ENCODE results near the gene PCDHB11.
"Not testable (repeated sequence)": the region's sequence is repeated elsewhere in the genome, so short reads cannot be mapped to it uniquely, and the experiment has no call there.

Gene PCDHB11

DNA sequence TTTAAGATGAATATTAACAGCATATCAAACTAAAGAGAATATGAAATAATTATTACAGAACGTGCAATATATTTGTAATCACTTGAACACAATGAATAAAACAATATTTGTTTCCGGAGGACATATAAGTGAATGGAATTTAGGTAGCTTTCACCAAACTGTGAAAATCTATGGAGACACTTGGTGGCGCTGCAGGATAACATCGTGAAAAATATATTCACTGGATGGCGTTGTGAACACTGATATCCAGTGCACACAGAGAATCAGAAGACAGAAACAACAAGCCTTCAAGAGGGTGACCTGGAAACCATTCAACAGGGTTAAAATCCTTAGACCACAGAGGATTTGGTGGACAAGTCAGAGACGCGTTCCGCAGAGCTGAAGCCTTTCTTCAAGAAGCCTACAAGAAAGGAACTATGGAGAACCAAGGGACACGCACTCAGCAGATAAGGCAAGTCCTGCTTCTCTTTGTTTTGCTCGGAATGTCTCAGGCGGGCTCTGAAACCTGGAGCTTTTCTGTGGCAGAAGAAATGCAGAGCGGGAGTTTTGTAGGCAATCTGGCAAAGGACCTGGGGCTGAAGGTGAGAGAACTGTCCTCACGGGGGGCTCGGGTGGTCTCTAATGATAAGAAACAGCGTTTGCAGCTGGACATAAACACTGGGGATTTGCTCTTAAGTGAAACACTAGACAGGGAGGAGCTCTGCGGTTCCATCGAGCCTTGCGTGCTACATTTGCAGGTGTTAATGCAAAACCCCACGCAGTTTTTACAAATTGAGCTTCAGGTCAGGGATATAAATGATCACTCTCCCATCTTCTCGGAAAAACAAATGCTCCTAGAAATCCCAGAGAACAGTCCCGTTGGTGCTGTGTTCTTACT, at the start of gene PCDHB11:
Gene PCDHB11 (plus strand): TSS at position 269 of the 877 bp plus-strand sequence. CDS start 148 bp downstream, at position 417.
- no peak within 1 kb of the TSS for H3K4me3 ChIP-seq (ENCODE audit: low read depth, low read length)
- no peak for DNase-seq (ENCODE audit: low read depth)
- TF ChIP-seq, protein P1, sequence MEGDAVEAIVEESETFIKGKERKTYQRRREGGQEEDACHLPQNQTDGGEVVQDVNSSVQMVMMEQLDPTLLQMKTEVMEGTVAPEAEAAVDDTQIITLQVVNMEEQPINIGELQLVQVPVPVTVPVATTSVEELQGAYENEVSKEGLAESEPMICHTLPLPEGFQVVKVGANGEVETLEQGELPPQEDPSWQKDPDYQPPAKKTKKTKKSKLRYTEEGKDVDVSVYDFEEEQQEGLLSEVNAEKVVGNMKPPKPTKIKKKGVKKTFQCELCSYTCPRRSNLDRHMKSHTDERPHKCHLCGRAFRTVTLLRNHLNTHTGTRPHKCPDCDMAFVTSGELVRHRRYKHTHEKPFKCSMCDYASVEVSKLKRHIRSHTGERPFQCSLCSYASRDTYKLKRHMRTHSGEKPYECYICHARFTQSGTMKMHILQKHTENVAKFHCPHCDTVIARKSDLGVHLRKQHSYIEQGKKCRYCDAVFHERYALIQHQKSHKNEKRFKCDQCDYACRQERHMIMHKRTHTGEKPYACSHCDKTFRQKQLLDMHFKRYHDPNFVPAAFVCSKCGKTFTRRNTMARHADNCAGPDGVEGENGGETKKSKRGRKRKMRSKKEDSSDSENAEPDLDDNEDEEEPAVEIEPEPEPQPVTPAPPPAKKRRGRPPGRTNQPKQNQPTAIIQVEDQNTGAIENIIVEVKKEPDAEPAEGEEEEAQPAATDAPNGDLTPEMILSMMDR (conservative IDR thresholded peaks at IDR 0.05; ENCODE audit: low read depth, low read length) = no peak

DNA sequence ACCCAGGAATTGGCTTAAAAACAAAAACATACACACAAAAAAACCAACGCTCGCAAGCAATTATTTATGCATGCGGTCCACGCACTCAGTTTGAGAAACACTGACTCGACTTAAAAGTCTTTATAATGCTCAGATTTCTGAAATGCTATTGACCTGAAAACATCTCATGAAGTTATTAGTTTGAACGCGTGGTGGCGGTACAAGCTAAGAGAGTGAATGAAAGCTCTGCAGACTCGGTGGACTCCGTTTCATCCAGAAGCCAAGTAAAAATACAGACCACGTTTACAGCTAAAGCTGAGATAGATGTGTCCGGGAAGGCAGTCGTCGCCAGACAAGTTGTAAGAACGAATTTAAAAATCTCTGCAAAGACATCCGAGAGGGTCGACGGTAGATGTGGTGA, 49.6 kb upstream of the PCDHB11 start, which contains the start of gene PCDHB6:
Gene PCDHB6 (plus strand): TSS at position 246 of the 400 bp plus-strand sequence. CDS start 201 bp downstream, outside the sequence.
- DNase-seq (ENCODE audit: low read depth) = peak; percentile 2
- TF ChIP-seq, protein P1 (conservative IDR thresholded peaks at IDR 0.05; ENCODE audit: low read depth, low read length) = no peak
- no peak within 1 kb of the TSS for H3K4me3 ChIP-seq (ENCODE audit: low read depth, low read length)

DNA sequence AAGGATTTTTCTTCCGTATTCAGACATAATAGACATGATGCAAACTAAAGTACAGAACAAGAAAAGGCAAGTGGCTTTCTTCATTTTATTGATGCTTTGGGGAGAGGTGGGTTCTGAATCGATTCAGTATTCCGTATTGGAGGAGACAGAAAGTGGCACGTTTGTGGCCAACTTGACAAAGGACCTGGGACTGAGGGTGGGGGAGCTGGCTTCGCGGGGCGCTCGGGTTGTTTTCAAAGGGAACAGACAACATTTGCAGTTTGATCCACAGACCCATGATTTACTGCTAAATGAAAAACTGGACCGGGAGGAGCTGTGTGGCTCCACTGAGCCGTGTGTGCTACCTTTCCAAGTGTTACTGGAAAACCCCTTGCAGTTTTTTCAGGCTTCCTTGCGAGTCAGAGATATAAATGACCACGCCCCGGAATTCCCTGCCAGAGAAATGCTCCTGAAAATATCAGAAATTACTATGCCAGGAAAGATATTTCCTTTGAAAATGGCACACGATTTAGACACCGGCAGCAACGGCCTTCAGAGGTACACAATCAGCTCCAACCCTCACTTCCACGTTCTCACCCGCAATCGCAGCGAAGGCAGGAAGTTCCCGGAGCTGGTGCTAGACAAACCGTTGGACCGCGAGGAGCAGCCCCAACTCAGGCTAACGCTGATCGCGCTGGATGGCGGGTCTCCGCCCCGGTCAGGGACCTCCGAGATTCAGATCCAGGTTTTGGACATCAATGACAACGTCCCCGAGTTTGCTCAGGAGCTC, 49.0 kb upstream of the PCDHB11 start:
- TF ChIP-seq, protein P1 (conservative IDR thresholded peaks at IDR 0.05; ENCODE audit: low read depth, low read length) = no peak
- no peak for DNase-seq (ENCODE audit: low read depth)
- no peak overlapping the region for H3K4me3 ChIP-seq (ENCODE audit: low read depth, low read length)

DNA sequence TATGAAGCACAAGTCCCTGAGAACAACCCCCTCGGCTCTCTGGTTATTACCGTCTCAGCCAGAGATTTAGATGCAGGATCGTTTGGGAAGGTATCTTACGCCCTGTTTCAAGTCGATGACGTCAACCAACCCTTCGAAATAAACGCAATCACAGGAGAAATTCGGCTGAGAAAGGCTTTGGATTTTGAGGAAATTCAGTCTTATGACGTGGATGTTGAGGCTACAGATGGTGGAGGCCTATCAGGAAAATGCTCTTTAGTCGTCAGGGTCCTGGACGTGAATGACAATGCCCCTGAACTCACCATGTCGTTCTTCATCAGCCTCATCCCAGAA, 48.5 kb upstream of the PCDHB11 start:
- DNase-seq (ENCODE audit: low read depth) = no peak
- H3K4me3 ChIP-seq (ENCODE audit: low read depth, low read length) = no peak overlapping the region
- TF ChIP-seq, protein P1 (conservative IDR thresholded peaks at IDR 0.05; ENCODE audit: low read depth, low read length) = no peak

DNA sequence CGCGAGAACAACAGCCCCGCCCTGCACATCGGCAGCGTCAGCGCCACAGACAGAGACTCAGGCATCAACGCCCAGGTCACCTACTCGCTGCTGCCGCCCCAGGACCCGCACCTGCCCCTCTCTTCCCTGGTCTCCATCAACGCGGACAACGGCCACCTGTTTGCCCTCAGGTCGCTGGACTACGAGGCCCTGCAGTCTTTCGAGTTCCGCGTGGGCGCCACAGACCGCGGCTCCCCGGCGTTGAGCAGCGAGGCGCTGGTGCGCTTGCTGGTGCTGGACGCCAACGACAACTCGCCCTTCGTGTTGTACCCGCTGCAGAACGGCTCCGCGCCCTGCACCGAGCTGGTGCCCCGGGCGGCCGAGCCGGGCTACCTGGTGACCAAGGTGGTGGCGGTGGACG, 47.8 kb upstream of the PCDHB11 start:
- H3K4me3 ChIP-seq (ENCODE audit: low read depth, low read length) = not testable (repeated sequence)

DNA sequence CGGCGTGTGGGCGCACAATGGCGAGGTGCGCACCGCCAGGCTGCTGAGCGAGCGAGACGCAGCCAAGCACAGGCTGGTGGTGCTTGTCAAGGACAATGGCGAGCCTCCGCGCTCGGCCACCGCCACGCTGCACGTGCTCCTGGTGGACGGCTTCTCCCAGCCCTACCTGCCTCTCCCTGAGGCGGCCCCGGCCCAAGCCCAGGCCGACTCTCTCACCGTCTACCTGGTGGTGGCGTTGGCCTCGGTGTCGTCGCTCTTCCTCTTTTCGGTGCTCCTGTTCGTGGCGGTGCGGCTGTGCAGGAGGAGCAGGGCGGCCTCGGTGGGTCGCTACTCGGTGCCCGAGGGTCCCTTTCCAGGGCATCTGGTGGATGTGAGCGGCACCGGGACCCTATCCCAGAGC, 47.3 kb upstream of the PCDHB11 start:
- H3K4me3 ChIP-seq (ENCODE audit: low read depth, low read length); DNase-seq (ENCODE audit: low read depth): not testable (repeated sequence)

More for the DNA sequence above, 47.8 kb upstream of the PCDHB11 start:
- DNase-seq (ENCODE audit: low read depth) = not testable (repeated sequence)

DNA sequence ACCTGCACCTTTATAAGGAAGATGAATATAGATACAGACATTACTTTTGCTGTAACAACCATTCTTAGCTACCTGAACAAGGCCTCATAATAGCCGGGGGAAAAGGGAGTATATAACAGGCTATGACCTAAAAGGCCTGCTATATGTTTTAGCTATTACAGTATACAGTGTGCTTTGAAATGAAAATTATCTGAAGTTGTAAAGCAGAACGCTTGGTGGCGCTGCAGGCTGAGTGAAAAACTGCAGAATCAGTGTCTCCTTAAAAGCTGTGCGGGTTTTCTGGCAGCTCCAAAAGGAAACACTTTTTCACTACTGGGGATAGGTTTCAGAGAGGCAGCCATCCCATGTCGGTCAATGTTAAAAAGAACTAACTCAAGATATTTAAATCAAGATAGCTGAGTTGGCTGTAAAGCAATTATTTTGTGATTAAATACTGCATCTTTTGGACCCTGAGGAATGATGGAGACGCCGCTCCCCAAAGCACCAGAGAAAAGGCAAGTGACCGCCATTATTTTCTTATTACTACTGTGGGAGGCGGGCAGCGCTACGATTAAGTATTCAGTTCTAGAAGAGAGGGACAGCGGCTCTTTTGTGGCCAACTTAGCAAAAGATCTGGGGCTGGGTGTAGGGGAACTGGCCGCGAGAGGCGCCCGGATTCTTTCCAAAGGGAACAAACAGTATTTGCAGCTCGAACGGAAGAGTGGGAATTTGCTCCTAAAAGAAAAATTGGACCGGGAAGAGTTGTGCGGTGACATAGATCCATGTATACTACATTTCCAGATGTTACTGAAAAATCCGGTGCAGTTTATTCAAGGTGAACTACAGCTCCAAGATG, 43.7 kb upstream of the PCDHB11 start:
- TF ChIP-seq, protein P1 (conservative IDR thresholded peaks at IDR 0.05; ENCODE audit: low read depth, low read length) = no peak
- H3K4me3 ChIP-seq (ENCODE audit: low read depth, low read length) = no peak overlapping the region
- DNase-seq (ENCODE audit: low read depth) = no peak

DNA sequence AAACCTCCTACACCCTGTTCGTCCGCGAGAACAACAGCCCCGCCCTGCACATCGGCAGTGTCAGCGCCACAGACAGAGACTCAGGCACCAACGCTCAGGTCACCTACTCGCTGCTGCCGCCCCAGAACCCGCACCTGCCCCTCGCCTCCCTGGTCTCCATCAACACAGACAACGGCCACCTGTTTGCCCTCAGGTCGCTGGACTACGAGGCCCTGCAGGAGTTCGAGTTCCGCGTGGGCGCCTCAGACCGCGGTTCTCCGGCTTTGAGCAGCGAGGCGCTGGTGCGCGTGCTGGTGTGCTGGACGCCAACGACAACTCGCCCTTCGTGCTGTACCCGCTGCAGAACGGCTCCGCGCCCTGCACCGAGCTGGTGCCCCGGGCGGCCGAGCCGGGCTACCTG, 42.1 kb upstream of the PCDHB11 start:
- not testable (repeated sequence) for H3K4me3 ChIP-seq (ENCODE audit: low read depth, low read length); DNase-seq (ENCODE audit: low read depth)

DNA sequence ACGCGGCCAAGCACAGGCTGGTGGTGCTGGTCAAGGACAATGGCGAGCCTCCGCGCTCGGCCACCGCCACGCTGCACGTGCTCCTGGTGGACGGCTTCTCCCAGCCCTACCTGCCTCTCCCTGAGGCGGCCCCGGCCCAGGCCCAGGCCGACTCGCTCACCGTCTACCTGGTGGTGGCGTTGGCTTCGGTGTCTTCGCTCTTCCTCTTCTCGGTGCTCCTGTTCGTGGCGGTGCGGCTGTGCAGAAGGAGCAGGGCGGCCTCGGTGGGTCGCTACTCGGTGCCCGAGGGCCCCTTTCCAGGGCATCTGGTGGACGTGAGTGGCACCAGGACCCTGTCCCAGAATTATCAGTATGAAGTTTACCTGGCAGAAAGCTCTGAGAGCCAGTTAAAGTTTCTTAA, 41.5 kb upstream of the PCDHB11 start:
- not testable (repeated sequence) for DNase-seq (ENCODE audit: low read depth); H3K4me3 ChIP-seq (ENCODE audit: low read depth, low read length)

Data from choroid plexus epithelial cell (primary cell).